A204.1 (cell line): ENCODE data around the gene PAX5.

Source experiments
- FAIRE-seq: peaks from 2 replicates; lab custom pipeline; 2012; peaks lifted over from hg19 to GRCh38; lab: Jason Lieb, UNC

The PAX5 gene

DNA sequence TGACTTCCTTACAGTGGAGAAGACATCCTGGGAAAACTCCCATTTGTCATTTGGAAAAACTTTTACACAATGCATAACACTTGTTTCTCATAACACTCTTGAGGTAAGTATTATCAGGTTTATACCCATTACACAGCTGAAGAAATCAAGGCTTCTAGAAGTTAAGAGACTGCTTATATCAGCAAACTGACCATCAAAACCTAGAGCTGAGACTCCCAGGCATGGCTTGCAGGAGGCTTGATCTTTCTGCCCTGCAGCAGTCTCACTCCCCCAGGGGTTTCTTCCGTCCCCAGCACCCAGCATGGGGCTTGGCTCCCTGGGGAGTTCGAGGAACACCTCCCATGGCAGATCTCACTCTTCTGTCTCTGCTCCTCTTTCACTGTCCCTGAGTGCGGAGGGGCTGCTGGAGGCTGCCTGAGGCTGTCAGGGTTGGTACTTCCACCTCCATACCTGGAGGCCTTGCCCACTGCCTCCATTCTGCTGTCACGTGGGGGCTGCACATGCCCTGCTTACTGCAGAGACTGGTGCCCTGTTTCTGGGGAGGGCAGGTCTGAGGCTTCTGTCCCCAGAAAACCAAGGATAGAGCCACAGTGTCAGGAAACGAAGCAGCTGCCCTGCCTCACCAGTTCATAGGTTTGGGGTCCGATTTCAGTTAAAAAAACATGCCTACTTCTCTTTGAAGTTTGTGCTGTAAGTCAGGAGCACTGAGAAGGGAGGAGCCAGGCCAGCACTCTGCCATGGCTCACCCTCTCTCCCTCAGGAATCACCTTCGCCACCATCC, 202.5 kb downstream of the PAX5 start:
- no peak for FAIRE-seq

DNA sequence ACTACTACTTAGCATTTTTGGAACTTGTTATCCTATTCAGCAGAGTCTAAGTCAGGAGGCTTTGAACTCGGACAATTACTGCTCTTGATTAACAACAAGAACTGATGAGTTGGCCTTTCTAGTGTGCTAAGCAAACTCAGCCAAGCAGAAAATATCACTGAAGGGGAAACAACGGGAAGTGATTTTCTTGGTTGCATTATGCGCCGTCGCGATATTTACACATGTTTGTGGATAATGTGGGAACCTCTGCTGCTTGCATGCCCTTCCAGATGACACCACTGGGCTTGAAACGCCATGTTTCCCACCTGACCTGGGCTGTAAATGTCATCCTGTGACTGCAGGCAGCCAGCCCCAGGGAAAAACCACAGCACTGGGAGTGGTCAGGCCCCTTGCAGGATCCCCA, 205.5 kb downstream of the PAX5 start:
- no peak for FAIRE-seq

DNA sequence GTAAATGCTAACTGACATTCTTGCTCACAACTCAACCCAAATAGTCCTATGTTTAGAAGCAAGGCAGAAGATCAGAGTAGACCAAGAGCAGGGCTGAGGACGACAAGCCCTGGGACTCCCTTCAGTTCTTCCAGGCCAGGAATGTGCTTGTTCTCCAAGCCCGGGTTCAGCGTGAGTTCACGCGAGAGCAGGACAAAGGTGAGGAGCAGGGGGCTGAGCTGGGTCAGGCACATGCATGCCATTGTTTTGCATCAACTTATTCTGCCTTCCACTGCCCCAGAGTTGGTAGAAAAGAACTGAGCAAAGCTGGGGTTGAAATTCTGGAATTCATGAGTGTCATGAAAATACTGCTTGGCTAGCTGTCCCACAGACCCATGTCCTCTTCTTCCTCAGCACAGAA, 206.5 kb downstream of the PAX5 start:
- no peak for FAIRE-seq

DNA sequence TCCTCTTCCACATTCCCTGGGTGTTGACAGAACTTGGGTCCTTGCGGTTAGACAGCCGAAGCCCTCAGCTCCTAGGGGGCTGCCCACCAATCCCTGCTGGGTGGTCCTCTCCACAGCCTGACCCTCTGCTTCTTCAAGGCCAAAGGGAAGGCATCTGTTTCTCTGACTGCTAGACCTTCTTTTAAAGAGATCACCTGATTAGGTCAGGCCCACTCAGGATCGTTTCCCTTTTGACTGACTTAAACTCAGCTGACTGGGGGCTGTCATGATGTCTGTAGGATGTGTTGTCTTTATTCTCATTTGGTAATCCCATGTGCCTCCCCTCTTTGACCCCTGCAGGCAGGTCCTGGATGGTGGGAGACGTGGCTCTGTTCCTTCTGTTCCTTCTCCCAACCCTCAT, 207.5 kb downstream of the PAX5 start:
- no peak for FAIRE-seq

DNA sequence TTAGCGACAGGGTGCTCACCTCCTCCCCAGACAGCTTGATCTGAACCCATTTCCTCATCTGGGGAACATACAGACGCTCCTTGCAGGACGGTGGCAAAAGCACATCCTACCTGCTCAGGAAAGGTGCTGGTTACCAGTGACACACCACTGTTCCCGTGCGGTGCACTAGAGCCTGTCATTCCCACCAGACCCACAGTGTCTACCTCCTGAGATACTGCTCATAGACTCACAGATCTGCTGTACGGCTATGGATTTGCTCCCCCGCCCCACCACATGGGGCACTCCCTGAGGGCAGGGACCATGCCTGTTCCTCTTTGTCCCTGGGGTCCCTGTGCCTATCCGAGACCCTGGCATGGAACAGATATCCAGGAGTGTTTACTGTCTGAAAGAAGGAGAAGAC, 208.9 kb downstream of the PAX5 start:
- no peak for FAIRE-seq

DNA sequence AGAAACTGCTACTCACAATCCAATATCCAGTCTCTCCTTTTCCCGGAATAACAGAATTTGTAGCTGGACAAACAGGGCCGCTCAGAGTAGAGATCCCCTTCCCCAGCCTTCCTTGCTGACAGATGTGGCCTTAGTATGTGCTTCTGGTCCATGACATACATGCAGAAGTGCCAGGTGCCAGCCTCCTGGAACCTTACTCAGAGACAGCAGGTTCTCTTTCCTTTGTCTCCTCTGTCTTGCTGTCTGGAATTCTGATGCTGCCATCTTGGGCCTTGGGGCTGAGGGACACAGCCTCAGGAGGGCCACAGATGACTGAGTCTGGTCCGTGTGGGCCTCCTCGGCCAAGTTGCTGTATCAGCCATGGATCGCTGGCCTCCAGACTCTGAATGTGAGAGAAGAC, 210.1 kb downstream of the PAX5 start:
- no peak for FAIRE-seq

DNA sequence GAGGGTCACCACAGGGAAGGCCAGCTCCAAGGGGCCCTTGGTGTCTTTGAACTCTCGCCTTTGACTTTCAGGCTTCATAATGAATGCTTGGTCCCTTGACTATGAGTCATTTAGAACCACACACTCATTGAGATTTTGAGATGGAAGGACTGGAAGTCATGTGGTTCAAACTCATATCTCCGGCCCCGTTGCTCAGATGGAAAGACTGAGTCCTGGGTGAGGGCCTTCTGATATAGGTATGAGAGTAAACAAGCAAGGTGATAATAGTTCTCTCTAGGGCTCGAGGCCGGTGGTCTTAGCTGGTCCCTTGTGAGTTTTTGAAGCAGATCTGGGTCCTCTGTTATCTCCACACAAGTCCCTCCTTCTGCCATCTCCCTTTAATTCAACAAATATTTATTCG, 210.6 kb downstream of the PAX5 start:
- no peak for FAIRE-seq

DNA sequence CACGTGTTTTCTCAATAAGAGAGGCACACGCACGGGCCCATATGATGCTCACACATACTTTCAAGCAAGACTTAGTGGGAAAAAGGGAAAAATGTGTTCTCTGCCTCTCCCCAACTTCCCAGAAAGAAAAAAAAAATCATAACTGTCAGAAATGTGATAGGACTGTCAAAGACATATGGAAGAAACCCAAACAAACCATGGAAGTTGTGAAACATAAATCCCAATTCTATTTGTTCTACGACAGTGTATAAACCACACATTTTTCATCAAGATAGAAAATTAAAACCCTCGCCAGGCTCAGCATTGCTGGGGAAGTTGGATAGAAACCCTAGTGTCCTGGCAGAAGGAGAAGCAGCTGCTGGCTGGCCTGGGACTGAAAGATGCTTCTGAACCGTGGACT, 211.9 kb downstream of the PAX5 start:
- FAIRE-seq = no peak

DNA sequence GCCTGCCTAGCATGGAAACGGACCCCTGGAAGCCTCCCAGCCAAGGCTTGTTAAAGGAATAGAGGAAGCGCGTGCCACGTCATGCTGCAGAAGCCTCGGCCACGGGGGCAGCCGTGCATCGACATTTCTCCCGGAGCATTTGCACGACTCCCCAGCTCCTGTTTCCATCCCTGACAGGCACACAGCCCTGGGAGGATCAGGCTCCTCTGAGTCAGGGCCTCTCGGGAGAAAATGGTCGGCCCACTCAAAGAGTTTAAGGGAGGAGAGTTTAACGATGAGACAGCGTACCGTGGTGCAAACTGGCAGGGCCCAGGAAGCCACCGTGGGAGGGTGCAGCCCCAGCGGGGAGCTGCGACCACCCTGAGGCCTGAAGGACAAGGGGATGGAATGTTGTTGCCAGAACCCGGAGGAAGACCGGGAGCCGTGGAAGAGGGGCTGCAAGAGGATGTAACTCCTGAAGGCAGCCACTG, 213.6 kb downstream of the PAX5 start:
- FAIRE-seq = no peak

DNA sequence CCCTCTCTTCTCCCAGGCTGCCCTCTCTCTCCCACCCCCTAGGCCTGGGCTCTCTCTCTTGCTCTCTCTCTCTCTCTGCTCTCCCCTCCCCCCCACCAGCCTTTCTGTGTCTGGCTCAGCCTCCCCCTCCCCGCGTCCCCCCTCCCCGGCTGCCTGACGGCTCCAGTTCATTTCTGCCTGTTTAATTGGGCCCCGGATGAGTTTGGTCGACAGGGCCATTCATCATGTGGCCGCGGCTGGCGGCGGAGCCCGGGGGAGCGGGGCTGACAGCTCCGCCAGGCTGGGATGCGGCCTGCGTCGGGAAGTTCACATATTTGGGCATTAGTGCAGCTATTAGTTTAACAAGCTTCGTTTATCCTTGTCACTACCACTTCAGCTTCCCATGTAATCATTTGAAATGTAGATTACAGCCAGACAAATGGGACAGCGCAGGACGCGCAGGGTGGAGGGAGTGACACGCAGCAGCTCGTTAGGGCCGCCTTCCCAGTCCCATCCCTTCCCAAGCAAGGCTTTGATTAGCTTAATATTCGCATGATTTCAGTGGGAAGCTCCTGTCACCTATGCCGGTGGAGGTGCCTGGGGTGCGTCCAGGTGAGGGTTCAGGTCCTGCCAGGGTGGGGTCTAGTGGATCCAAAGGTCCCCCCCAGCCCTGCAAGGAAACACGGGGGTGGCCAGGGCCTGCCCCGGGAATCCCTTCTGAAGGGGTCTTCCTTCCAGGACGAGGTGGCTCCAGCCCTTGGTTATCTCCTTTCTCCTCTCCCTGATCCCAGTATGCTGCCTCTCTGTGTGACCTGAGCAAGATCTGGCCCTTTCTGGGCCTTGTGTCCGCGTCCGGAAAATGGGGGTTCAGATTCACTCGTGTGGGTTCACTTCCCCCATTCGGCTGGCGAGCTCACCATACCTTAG, 214.8 kb downstream of the PAX5 start:
- no peak for FAIRE-seq

DNA sequence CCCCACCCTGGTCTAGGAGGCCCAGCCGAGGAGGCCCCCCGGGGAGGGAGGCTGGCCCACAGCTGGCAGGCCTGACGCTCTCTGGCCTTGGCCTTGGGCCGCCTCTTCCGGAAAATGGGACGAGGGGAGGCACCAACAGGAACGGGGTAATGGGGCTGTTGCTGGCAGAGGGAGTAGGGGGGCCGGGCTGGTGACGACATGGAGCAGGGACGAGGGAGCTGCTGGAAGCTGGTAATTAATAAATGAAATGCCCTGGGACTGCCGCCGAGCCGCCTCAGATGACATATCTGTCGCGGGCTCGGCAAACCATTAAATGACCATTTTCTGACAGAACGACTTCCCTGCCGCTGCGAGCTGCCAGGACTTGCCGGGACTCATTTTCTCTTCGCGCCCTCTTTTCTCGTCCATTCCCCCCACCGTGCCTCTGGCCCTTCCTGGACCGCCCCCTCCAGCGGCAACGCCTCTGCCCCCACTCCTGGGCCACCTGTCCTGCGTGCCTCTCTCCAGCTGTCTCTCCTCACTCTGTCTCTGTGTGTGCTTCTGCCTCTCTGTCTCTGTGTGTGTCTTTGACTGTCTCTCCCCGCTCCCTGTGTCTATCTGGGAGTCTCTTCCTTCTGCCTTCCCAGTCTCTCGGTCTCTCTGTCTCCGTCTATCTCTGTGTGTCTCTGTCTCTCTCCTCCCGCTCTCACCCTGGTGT, 215.7 kb downstream of the PAX5 start:
- FAIRE-seq = no peak

DNA sequence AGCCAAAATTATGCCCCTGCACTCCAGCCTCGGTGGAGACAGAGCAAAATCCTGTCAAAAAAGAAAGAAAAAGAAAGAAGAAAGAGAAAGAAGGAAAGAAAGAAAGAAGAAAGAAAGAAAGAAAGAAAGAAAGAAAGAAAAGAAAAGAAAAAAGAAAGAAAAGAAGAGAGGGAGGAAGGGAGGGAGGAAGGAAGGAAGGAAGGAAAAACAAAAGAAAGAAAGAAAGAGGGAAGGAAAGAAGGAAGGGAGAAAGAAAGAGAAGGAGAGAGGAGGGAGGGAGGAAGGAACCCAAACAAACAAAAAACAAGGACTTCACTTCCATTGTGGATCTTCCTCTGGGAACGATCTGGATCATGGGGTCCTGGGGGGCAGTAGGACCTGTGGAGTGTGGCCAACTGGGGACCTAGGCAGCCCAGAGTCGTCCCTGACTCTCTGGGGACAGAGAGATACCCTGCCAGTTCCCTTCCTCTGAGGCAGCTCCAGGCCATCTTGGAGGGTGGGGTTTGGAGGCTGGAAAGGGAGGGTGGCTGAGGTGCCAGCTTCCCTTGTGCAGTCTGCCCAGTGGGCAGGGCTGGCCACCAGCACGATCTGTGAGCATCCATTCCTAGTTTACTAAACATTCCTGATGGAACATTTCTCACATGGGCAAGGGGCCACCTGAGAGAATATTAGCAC, 216.8 kb downstream of the PAX5 start:
- no peak for FAIRE-seq

DNA sequence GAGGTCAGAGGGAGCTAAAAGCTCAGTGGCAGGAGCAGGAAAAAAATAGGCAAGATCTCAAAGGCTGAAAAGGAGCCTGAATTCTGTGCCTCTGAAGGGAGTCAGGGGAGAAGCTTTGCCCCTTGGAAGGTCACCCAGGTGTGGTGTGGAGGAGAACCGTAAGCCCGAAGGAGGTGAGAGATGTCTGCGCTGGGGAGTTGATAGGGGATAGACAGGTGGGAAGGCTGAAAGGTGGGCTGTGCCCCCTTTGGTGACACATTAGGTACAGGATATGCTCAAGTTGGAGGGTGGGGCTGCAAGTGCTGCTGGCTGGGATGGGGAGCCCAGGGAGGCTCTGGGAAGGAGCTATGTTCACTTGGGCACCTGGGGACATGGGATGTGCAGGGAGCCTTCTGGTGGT, 217.7 kb downstream of the PAX5 start:
- FAIRE-seq = no peak

DNA sequence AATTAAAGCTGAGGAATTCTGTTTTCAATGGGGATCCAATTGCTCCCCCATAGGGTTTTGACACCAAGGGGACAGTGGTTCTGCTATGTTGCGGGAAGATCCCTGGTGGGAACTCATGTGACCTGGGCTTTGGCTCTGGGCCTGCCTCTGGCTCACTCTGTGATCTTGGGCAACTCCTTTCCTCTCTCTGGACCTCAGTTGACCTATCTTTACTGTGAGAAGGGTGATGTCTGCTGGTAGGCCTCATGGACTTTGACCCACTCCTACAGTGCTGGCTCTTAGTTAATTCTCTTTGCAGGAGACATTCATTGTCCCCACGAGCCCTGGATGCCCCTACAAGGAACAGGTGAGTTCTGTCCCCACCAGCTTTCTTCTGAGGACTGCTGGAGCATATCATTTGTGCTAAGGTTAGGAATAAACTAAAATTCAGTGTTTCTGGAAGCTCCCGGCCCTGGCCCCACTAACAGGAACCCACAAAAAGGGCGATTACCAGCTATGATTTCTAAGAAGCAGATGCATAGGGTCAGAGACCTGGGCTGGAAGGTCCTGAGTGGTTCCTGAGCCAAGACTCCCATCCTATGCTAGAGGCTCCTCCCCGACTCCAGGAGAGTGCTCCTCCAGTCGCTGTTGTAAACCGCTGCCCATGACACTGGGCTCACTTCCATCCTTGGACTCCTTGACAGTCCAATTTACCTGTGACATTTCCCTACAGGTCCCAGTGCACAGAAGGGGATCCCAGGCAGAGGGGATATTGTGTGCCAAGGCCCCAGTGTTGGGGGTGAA, 218.3 kb downstream of the PAX5 start:
- no peak for FAIRE-seq

DNA sequence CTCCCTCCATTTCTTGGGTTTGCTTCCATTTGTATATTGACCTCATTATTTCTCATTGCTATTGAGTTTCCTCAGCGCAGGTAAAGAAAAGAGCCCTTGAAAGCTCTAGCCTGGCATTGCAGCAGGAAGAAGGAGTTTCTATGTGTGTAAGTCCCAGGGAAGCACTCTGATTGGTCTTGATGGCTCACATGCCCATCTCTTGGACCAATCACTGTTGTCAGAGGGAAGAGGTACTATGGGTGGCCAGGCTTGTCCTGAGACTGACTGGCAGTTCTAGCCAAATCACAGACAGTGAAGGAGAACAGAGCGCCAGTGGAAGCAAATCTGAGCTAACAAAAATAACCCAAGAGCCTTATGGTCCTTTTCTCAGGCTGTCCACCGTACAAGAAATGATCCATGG, 219.0 kb downstream of the PAX5 start:
- no peak for FAIRE-seq

DNA sequence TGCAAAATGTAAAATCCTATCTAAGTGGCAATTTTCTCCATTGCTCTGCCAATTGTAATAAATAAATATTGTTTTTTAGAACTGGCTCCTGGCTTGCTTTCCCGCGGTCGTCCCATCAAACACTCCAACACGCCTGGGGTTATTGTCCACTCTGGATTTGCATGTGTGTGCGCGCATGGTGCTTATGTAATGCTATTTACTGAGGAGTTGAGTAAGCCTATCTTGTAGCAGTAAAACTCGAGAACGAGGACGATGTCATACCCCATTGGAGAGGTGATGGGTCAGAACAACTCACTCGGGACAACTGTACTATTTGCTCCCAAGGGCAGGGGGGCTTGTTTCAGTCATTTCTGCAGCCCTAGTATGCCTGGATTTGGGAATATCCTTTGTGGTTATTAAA, 220.9 kb downstream of the PAX5 start:
- FAIRE-seq = no peak

DNA sequence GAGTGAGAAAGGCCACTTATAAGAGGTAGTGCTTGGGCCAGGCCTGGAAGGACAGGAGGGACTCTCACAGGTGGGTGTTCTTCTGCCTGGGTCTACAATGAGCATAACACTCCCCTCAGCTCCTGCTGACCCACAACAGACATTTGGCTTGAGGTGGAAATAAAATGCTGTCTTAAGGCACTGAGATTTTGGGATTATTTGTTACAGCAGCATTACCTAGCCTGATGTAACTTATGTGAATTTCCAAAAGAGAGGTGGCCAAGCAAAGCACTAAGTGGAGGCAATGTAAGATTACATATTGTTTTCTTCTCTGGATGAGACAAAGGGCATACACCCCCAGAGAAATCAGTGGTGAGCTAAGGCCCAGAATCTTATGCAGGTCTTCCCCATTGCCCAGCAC, 221.5 kb downstream of the PAX5 start:
- FAIRE-seq = no peak

DNA sequence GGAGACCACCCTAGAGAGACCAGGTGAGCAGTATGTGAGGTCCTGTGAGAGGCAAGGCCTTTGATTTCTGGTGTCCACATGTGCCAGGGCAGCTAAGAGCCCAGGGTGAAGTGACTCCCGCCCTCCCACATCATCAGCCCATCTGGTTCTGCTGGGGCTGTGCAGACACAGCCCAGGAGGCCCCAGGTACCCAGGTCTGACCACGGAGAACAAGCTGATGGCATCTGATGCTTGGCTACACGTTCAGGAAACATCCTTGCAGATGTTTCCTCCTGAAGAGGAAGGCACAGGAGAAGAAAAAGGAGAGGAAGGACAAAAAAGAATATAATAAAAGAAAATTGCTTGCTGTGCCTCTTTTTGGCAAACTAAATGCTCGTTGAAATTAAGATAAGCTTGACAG, 225.8 kb downstream of the PAX5 start:
- FAIRE-seq = no peak

DNA sequence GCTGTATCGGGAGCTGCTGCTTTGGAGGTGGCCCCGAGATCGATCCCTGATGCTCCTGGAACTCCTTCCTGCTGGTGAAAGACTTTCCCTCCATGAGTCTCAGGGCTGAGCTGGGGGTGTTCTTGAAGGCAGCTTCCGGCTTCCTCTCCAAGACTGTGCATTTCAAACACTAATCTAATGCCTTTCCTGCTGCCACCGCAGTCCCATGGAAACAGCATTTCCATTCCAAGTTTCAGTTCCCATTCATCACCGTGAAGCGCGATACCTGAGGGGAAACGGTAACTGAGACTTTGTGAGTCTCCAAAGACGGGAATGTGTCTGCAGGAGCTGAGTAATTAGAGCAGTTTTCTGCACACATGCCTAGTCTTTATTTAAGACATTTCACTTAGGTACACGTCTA, 230.1 kb downstream of the PAX5 start:
- no peak for FAIRE-seq

DNA sequence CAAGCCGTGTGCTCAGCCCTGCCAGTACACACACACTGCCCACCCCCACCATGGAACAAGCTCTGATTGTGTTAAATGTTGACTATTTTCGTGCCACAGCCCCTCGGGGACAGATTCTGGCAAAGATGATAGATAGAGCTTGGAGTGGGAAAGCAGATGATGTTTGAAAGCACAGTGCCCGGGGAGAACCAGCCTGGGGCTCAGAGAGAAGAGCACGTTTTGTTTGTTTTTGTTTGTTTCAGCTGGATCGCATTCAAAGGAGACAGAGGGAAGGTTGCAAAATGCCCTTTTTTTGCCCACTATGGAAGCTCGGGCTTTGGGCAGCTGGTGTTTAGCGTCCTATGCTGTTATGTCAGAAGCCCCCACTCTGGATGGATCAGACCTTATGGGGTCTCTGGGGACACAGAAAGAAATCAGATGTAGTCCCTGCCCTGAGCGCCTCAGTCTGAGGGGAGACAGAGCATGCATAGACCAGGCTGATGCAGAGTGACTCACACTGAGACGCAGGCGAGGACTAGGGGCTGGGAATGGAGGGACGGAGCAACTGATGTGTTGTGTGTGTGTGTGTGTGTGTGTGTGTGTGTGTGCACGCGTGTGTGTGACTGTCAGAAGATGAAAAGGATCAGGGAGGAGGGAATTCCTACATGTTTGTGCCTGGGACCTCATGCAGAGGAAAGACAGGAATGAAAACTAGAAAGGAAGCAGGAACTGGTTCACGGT, 231.7 kb downstream of the PAX5 start:
- FAIRE-seq = no peak

DNA sequence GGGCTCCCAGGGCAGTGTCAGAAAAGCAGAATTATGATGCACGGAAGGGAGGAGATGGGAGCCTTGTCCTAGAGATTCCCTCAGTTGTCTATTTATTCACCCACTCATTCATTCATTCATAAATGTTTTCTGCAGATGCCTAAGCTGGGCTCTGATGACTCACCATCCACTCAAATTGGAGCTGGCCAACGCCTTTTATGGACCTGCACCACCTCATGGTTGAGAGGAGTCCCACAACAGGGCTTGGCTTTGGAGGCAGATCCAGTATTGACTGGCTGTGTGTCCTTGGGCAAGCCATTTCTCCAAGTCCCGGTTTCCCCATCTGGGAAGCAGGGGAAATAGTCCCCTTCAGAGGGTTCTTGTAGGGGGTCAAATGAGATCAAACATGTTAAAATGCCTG, 233.6 kb downstream of the PAX5 start:
- no peak for FAIRE-seq
